GM12891 (cell line): ENCODE measurements around the gene ISYNA1.
"Not testable (repeated sequence)": the region's sequence is repeated elsewhere in the genome, so short reads cannot be mapped to it uniquely, and the experiment has no call there.

Experiments used
- POLR2A ChIP-seq: IDR thresholded peaks from 2 replicates; pipeline ENCODE4 v1.6.1; 2011; ENCODE audit warnings: low read depth, low read length, control low read depth
- POLR2AphosphoS5 ChIP-seq: IDR thresholded peaks from 2 replicates; pipeline ENCODE4 v1.6.1; 2011; ENCODE audit warnings: low read depth, low read length, control low read depth
- POU2F2 ChIP-seq: IDR thresholded peaks from 2 replicates; pipeline ENCODE4 v1.6.1; 2011; ENCODE audit warnings: low read depth, mild to moderate bottlenecking, control low read depth, low read length, moderate library complexity
- SPI1 ChIP-seq: IDR thresholded peaks from 2 replicates; pipeline ENCODE4 v1.6.1; 2011; ENCODE audit warnings: low read depth, low read length, control low read depth
- TAF1 ChIP-seq: IDR thresholded peaks from 2 replicates; pipeline ENCODE4 v1.6.1; 2011; ENCODE audit warnings: low read depth, low read length, control low read depth

DNA sequence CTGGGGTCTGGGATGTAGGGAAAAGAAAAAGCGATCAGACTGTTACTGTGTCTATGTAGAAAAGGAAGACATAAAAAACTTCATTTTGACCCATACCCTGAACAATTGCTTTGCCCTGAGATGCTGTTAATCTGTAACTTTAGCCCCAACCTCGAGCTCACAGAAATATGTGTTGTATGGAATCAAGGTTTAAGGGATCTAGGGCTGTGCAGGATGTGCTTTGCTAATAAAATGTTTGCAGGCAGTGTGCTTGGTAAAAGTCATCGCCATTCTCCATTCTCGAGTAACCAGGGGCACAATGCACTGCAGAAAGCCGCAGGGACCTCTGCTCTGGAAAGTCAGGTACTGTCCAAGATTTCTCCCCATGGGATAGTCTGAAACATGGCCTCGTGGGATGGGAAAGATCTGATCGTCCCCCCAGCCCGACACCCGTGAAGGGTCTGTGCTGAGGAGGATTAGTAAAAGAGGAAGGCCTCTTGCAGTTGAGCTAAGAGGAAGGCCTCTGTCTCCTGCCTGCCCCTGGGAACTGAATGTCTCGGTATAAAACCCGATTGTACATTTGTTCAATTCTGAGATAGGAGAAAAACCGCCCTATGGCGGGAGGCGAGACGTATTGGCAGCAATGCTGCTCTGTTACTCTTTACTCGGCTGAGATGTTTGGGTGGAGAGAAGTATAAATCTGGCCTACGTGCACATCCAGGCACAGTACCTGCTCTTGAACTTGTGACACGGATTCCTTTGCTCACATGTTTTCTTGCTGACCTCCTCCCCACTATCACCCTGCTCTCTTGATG is 35.3 kb downstream of the ISYNA1 start:
- not testable (repeated sequence) for TF ChIP-seq TAF1, POLR2A, POLR2AphosphoS5, POU2F2
- TF ChIP-seq SPI1 = peak; percentile 34; the same call in 1 of the 2 replicates
